SK-N-DZ (cell line): ENCODE data around the gene ASCC1.

Source experiments
- DNase-seq: peaks from one replicate; pipeline ENCODE4 v3.0.0-alpha.2; 2015; ENCODE audit warnings: low spot score

ASCC1 gene

DNA sequence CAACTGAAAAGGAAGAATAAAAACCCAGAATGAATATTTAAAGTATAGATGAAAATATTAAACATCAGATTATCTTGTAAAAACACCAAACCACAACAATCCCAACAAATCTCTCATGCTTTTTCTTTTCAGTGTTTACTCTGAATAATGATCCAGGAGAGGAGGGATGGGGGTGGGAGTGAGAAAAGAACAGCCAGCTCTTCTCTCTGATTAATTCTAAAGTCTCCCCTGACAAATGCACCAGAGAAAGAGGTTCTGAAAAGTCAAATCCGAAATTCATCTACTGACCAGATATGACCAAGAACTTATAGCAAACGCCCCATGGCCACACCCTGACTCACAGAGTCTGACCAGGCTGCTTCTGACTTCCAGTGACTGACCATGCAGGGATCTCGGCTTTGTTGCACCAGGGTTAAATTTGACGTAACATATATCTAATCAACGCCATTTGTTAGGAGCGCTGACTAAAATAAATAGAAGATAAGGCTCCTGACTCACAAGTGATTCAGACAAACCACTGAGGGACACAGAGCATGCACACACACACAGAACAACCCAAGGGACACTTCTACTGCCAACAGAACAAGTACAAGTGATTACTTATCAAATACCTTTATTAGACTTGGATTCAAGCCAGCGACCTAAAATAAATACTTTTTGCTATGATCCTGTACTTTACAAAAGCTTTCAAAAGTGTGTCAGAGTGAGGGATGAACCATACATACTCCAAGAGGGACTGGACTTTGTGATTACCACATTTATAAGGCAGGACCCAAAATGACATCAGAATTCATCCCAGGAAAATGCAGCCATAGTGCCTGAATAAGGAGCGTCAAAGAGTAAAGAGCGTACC is 118.4 kb downstream of the ASCC1 start:
- no peak for DNase-seq

- no peak for DNase-seq
Measured at GRCh38 chr10:72096115-72097000, 119.7 kb downstream of the ASCC1 start.

GRCh38 chr10:72095195-72095594 is 120.9 kb downstream of the ASCC1 start:
- no peak for DNase-seq

DNA sequence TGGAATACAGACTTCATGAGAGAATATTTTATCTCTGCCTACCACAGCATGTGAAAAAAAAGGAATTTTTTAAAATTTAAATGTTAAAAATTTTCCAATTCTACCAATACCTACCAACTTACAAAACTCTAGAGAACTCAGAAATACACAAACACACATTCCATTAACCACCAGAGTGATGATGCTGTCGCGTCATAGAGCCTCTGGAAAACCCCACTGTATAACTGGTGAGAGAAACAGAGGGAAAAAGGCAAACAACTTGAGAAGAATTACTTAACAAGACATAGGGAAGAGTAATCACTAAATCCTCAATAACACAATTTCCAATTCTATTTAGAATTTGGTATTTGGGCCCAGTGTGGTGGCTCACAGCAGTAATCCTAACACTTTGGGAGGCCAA is 121.5 kb downstream of the ASCC1 start:
- DNase-seq = no peak

DNA sequence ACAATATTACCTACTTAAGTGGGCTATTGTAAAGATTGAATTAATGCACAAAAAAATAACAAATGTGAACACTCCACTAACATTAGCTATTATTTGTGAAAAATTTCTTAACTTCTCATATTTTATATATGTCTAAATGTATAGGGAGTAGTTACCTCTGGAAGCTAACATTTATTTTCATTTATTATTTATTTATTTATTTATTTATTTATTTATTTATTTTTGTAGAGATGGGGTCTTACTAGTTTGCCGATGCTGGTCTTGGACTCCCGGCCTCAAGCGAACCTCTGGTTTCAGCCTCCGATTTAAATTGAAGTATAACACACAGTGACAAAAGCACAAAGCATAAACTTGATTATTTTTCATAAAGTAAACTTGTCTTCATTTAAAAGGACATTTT is 122.6 kb downstream of the ASCC1 start:
- DNase-seq = no peak

DNA sequence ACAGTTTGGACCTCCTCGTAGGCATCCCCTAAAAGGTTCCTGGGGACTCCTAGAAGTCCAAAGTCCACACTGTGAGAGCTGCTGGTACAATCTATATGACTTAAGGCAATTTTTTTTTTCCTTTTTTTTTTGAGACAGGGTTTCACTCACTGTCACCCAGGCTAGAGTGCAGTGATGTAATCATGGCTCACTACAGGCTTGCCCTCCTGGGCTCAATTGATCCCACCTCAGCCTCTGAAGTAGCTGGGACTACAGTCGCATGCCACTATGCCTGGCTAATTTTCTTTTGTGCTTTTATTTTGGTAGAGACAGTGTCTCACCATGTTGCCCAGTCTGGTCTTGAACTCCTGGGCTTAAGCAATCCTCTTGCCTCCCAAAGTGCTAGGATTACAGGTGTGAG is 123.1 kb downstream of the ASCC1 start:
- DNase-seq = no peak

DNA sequence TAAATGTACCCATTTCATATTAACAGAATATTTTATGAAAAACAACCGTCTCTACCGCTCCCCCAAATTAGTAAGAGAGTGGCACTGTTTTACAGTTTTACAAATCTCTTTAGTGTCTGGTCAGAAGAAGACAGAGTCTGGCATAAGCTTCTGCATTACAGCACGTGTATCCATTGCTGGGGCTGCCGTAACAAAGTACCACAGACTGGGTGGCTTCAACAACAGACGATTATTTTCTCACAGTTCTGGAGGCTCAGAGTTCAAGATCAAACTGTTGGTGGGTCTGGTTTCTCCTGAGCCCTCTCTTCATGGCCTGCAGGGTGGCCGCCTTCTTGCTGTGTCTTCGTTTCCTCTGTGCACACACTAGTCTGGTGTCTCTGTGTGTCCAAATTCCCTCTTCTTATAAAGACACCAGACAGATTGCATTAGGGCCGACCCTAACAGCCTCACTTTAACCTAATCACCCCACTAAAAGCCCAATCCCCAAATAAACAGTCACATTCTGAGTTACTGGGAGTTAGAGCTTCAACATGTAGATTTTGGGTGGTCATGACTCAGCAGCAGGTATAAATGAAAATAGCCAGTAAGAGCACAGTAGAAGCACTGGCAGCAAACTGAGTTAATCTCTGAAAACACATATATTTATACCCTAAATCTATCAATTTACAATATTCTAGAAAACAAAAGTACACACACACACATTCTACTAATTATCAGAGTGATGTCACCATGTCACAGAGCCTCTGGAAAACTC is 123.7 kb downstream of the ASCC1 start:
- no peak for DNase-seq

DNA sequence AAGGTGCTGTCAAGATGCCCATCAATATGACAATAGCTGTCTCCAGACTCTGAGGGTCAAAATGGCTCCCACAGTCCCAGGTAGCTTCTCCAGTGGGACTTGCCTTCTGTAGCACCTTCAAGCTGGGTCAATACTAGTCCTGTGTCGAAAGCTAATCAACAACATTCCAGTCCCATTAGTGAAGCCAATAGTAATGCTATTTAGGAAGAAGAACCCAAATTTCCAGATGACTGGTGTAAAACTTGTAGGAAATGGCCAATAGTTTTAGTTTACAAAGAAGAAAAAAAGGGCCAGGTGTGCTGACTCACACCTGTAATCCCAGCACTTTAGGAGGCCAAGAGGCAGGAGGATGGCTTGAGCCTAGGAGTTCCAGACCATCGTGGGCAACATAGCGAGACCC is 125.8 kb downstream of the ASCC1 start:
- no peak for DNase-seq

DNA sequence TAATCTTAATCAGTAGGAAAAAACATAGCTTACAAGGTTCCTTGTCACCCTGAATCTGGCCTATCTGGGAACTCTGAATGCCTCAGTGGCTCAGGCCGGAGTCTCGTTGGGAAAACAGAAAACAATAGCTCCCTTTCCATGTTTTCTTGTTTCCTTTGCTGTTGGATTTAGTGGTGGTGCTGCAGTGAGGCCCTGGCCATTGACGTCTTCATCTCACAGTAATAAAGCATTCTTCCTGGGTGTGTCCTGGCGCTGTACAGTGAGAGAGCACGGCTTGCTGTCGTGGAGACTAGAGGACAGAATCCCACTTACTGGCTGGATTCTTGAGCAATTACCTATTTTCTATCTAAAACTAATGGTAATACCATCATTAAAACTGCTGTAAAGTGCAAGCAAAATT is 126.5 kb downstream of the ASCC1 start:
- DNase-seq = no peak

- DNase-seq = peak; percentile 36
Measured at GRCh38 chr10:72088889-72089575, 127.0 kb downstream of the ASCC1 start.

DNA sequence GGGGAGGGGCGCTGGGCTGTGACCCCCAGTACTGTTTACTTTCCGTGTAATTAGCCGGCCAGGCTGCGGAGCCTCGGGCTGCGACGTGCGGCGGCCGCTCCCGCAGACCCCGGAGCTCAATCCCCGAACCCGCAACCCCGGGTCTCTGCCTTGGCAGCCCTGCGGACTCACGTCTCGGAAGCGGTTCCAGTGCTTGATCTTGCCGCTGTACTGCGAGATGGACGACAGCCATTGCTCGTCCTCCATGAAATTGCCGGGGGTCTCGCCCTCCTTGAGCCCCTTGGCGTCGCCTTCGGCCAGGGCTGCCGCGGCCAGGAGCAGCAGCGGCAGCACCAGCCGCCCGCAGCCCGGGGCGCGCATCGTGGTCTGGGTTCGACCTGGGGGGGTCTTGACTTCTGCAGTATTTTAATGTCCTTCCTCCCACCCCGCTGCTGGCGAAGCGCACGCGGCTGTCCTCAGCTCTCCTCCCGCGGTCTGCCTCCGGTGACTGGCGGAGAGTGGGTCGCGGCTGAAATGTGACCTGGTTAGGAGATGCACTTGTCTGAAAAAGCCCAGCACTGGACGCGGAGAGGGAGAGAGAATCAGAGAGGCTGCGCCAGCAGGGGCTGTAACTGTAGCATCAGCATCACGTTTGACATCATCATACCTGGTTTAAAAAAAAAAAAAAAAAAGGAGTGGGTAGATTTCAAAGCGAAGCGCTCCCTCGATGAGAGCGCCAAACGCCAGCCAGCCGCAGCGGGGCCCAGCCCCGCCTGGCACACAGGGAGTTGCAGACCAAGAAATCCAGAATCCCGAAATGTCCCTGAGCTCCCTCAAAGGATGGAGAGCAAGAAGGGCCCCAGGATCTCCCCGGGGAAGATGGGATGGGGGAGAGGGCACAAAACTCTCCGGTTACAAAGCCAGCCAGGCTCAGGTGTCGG is 127.8 kb downstream of the ASCC1 start, which contains the start of gene SPOCK2:
Gene SPOCK2 (minus strand): TSS at position 583 of the 920 bp plus-strand sequence. CDS start 223 bp downstream, at position 360.
- DNase-seq = no peak

GRCh38 chr10:72087392-72087968 is 128.6 kb downstream of the ASCC1 start:
- no peak for DNase-seq

DNA sequence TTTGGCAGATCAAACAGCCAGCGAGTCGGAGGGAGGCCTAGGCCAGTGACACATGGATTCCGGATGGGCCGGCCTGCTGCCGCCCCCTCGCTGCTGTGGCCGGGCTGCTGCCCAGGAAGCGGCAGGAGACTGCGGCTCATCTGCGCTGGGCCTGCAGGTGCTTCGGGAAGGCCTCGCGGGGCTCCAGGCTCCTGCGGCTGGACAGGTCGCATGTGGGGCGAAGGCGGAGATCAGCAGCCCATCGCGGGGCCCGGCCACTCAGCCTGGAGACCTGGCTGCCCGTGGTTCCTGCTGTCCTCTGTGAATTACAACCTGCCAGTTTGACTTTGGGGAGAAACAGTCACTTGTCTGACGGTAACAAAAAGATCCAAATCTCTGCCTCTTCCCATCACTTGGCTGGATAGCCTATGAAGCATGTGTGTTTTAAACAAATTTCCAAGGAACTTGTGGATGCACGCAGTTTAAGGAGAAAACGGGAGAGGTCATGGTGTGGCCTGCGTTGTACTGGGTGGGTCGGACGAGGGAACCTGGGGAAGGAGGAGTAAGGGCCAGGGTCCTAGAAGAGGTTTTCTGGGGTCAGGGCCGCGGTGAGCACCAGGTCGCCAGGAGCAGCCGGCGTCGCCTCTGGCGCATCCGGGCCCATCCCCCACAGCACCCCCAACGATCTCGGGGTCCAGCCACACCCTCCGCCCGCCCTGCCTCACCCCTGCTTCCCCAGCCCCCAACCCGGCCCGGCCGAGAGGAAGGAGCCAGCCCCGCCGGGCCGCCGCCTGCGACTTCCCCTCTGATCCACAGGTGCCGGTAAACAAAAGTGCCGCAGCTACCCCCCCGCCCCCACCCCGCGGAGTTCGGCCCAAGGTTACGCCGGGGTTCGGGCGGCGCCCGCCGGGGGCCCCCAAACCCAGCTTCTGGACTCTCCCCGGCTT is 129.3 kb downstream of the ASCC1 start:
- DNase-seq = no peak

DNA sequence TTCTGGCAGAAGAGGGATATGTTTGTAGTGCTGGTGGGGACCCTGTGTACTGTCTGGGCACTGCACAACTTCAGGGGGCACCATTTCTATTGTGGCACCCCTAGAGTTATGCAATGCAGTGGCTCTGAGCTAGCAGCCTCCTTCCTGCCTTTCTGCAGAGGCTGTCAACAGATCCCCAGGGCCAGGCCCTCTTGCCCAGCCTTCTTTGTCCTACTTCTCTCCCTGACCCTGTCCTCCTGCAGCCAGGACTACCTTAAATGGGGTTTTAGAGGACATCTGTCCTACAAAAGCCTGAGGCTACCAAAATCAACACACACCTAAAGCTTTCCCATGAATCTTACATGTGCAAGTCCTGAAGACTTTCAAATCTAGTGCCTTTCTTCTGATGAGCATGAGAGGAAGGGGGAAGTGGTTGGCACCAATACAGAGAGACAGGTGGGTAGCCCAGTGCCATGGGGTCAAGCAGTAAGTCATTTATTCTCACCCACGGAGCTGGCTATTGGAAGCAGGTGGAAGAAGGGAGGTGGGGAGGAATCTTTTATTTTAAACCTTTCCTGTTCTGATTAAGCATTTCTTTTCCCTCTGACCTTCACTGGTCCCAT is 130.1 kb downstream of the ASCC1 start:
- no peak for DNase-seq

DNA sequence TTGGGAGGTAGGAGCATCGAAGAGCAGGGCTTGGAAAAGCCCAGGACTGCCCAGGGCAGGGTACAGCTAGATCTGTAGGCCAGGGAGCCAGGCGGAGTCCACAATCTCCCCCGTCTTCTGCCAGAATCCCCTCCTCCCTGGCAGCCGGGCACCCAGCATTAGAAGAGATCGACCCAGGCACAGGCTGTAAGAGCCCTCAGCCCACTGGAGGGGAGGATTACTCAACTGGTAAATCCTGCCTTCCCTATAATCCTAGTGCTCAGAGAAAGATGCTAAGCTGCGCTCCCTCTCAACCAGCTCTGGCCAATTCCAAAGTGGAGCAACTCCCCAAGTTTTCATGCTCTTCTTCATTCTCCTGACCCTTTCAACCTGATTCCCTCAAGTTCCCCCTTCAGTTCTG is 130.9 kb downstream of the ASCC1 start:
- no peak for DNase-seq

GRCh38 chr10:72083790-72084459 is 132.2 kb downstream of the ASCC1 start:
- DNase-seq = no peak
